GM12878 (cell line): ENCODE data around the gene MTHFD2. TPM values are rescaled to one million over a fixed set of nuclear protein-coding genes. Genes with fewer than 3 reads are reported as not detected.

Source experiments
- ATAC-seq: fragments of 200-7000 bp; cut with Tn5 transposase; 3 replicates; pipeline ENCODE4 v1.9.1; 2020; ENCODE audit warnings: mild to moderate bottlenecking, moderate library complexity
- BruUV-seq: library from RNA; stranded (reverse); fragments of 400-500 nt; replicated peaks from 2 replicates; lab custom pipeline; 2021; lab: Mats Ljungman, UMichigan
- CTCF ChIA-PET: fragments of 300-600 bp; sonication (Branson Sonifier 250); formaldehyde crosslinking; extraction: SDS; loops from one replicate; lab custom pipeline; 2021; ENCODE audit warnings: inconsistent platforms; lab: Yijun Ruan, JAX
- POLR2A ChIA-PET: fragments of 350-600 bp; formaldehyde crosslinking; extraction: SDS; loops from one replicate; lab custom pipeline; 2021; ENCODE audit warnings: inconsistent platforms; lab: Charles Lee
- RAD21 ChIA-PET: fragments of 300-600 bp; sonication (Branson Sonifier 250); formaldehyde crosslinking; loops from one replicate; lab custom pipeline; 2023; ENCODE audit warnings: antibody characterized with exemption; ENCODE audit not compliant: unreplicated experiment; lab: Charles Lee
- SMC1A ChIA-PET: fragments of 300-600 bp; sonication (Branson Sonifier 250); formaldehyde crosslinking; loops from one replicate; lab custom pipeline; 2023; ENCODE audit not compliant: unreplicated experiment, uncharacterized antibody; lab: Charles Lee
- DNase-seq: peaks from one replicate; pipeline ENCODE4 v3.0.0-alpha.2; 2011; ENCODE audit warnings: low read depth, low spot score
- FAIRE-seq: peaks from 3 replicates; lab custom pipeline; 2011; peaks lifted over from hg19 to GRCh38; lab: Jason Lieb, UNC
- H2AFZ ChIP-seq: 2 replicates; pipeline ENCODE4 v1.6.0; 2011; ENCODE audit warnings: low read depth, low read length, control low read depth; ENCODE audit not compliant: control insufficient read depth
- H3K27ac ChIP-seq: 2 replicates; pipeline ENCODE4 v1.5.1; 2011; ENCODE audit warnings: control low read depth; ENCODE audit not compliant: control insufficient read depth, insufficient read depth
- H3K27me3 ChIP-seq, 2 experiments: replicated peaks in 1 of 2; 2 replicates each; pipeline versions ENCODE4 v1.6.0 to v1.6.1; 2011; ENCODE audit warnings: low read length in 1 of 2; ENCODE audit not compliant: control insufficient read depth in 2 of 2, insufficient read depth in 2 of 2
- H3K36me3 ChIP-seq, 2 experiments: 2 replicates each; pipeline ENCODE4 v1.5.1; 2011; ENCODE audit warnings: low read length in 1 of 2; ENCODE audit not compliant: control insufficient read depth in 2 of 2, insufficient read depth in 2 of 2
- H3K4me1 ChIP-seq: 2 replicates; pipeline ENCODE4 v1.6.1; 2011; ENCODE audit warnings: mild to moderate bottlenecking, low read length, moderate library complexity, mixed read lengths; ENCODE audit not compliant: control insufficient read depth, insufficient read depth
- H3K4me2 ChIP-seq: 2 replicates; pipeline ENCODE4 v1.6.0; 2011; ENCODE audit warnings: control low read depth; ENCODE audit not compliant: control insufficient read depth, insufficient read depth
- H3K4me3 ChIP-seq: fragments of 200-600 bp; sonication (generic); 2 replicates; pipeline ENCODE4 v1.5.1; 2016
- H3K79me2 ChIP-seq: 2 replicates; pipeline ENCODE4 v1.6.0; 2011; ENCODE audit warnings: low read length; ENCODE audit not compliant: control insufficient read depth, insufficient read depth
- H3K9ac ChIP-seq: 2 replicates; pipeline ENCODE4 v1.8.0; 2011; ENCODE audit warnings: low read length, control low read depth, mixed read lengths; ENCODE audit not compliant: control insufficient read depth, insufficient read depth
- H3K9me3 ChIP-seq: replicated peaks from 3 replicates; pipeline ENCODE4 v1.5.1; 2011; ENCODE audit warnings: mild to moderate bottlenecking, low read length; ENCODE audit not compliant: control insufficient read depth, insufficient read depth
- H4K20me1 ChIP-seq: 2 replicates; pipeline ENCODE4 v1.6.0; 2011; ENCODE audit not compliant: control insufficient read depth, insufficient read depth
- ASH2L ChIP-seq: fragments of 300-600, 200-600 bp; sonication (generic); IDR thresholded peaks from 2 replicates; pipeline ENCODE4 v1.6.1; 2017; ENCODE audit warnings: low read depth, mild to moderate bottlenecking, borderline replicate concordance
- CEBPZ ChIP-seq: fragments of 150-350 bp; IDR thresholded peaks from 2 replicates; pipeline ENCODE4 v1.6.1; 2016; ENCODE audit warnings: low read depth, low read length
- CUX1 ChIP-seq: IDR thresholded peaks from 2 replicates; pipeline ENCODE4 v1.6.1; 2012; ENCODE audit warnings: improper control_type of control experiment, low read depth, low read length; ENCODE audit not compliant: insufficient replicate concordance
- HDAC2 ChIP-seq: fragments of 200-600 bp; sonication (generic); IDR thresholded peaks from 2 replicates; pipeline ENCODE4 v1.6.1; 2017
- KLF5 ChIP-seq: fragments of 450-650 bp; IDR thresholded peaks from 2 replicates; pipeline ENCODE4 v1.6.1; 2014; ENCODE audit warnings: mild to moderate bottlenecking; ENCODE audit not compliant: partially characterized antibody
- MYC ChIP-seq: IDR thresholded peaks from 2 replicates; pipeline ENCODE4 v1.6.1; 2011; ENCODE audit warnings: mild to moderate bottlenecking, low read length, moderate library complexity, inconsistent platforms; ENCODE audit not compliant: insufficient read depth, insufficient replicate concordance, insufficient read length, severe bottlenecking
- NBN ChIP-seq: fragments of 450-650 bp; IDR thresholded peaks from 2 replicates; pipeline ENCODE4 v1.6.1; 2016
- NFYB ChIP-seq: IDR thresholded peaks from 2 replicates; pipeline ENCODE4 v1.6.1; 2011; ENCODE audit warnings: low read depth, mild to moderate bottlenecking, low read length, improper control_type of control experiment, moderate library complexity; ENCODE audit not compliant: insufficient read depth
- RBBP5 ChIP-seq: fragments of 200-600 bp; sonication (generic); conservative IDR thresholded peaks from 2 replicates; pipeline ENCODE4 v1.6.1; 2016
- RCOR1 ChIP-seq: conservative IDR thresholded peaks from 2 replicates; pipeline ENCODE4 v1.6.1; 2012; ENCODE audit warnings: low read depth, low read length, improper control_type of control experiment
- SPI1 ChIP-seq: IDR thresholded peaks from 2 replicates; pipeline ENCODE4 v1.6.1; 2011; ENCODE audit warnings: low read depth, mild to moderate bottlenecking, low read length, moderate library complexity, borderline replicate concordance; ENCODE audit not compliant: insufficient read depth
- SRF ChIP-seq, 2 experiments: IDR thresholded peaks; 2 replicates each; pipeline ENCODE4 v1.6.1; 2011; ENCODE audit warnings: low read depth in 2 of 2, low read length in 2 of 2, mild to moderate bottlenecking in 1 of 2, moderate library complexity in 1 of 2
- WGBS: methylation state at CpG from one replicate; pipeline ENCODE4 v1.1.6; 2016; ENCODE audit warnings: low lambda C conversion rate; ENCODE audit not compliant: insufficient replicate concordance, insufficient coverage; ENCODE audit errors: missing lambda C conversion rate; 5-methylcytosine and 5-hydroxymethylcytosine counted together
- in situ Hi-C: fragments of 300-500 bp; cut with MboI; formaldehyde crosslinking; loops from 9 replicates; pipeline ENCODE4 v1.14.3; 2018; ENCODE audit warnings: mixed read lengths
- intact Hi-C: fragments of 100-400 bp; cut with micrococcal nuclease; formaldehyde crosslinking; loops from one replicate; pipeline ENCODE4 v1.14.2; 2022; ENCODE audit not compliant: unreplicated experiment
- polyA plus RNA-seq, 11 experiments: library from polyadenylated mRNA; depleted of rRNA in 4 of 11; unstranded in 6 of 11; stranded (reverse) in 5 of 11; fragments of >200 nt; fragmentation: Nextera tagmentation in 4 of 11; fragmentation: Illumina TruSeq in 1 of 11; extraction: Ambion mirVana in 4 of 11; extraction: Trizol in 1 of 11; gene quantifications; 1 replicate in 1 of 11; 2 replicates in 10 of 11; pipeline versions ENCODE4 v1.2.1 to v1.2.3, GENCODE V29; 2011 to 2016; ENCODE audit warnings: inconsistent platforms in 2 of 11, missing spikeins in 2 of 11, low read depth in 1 of 11
- total RNA-seq, 4 experiments: library from RNA; depleted of rRNA in 3 of 4; stranded (reverse); fragments of >200 nt in 3 of 4; fragmentation: Illumina TruSeq in 1 of 4; extraction: Trizol in 1 of 4; gene quantifications; 2 replicates each; pipeline versions ENCODE4 v1.2.1 to v1.2.3, GENCODE V29; 2013 to 2021
- TF ChIP-seq, protein P1 (sequence below): fragments of 450-650 bp; IDR thresholded peaks from 2 replicates; pipeline ENCODE4 v1.6.1; 2016; ENCODE audit warnings: mild to moderate bottlenecking

Gene MTHFD2
- total and polyA plus RNA-seq, 10 of the 15 experiments (the other 5 are each of a cell fraction or from before 2014, with no cell fraction given), result 128 to 292 (median 150) TPM

GRCh38 chr2:74149570-74150319 lies 48.7 kb upstream of the MTHFD2 start:
- ChIA-PET POLR2A (interaction anchor here (0.6 to 2.1 kb wide), 4 partner anchors 29 to 325 kb away, joined by 3 to 6 read pairs (median 4); partner anchors contain the start of gene MOB1A), RAD21 (interaction anchor here (0.6 to 6.6 kb wide), 12 partner anchors 17 to 327 kb away, joined by 3 to 51 read pairs (median 11); partner anchors contain the start of genes MOB1A, MTHFD2 and STAMBP), CTCF (interaction anchor here (1.1 to 11.3 kb wide), 13 partner anchors 9 to 325 kb away, joined by 3 to 191 read pairs (median 11); partner anchors contain the start of genes MTHFD2 and STAMBP), SMC1A (interaction anchor here (0.7 to 5.8 kb wide), 16 partner anchors 15 to 326 kb away, joined by 3 to 50 read pairs (median 6); partner anchors contain the start of genes MOB1A and STAMBP)
- DNase-seq, result no peak
- Histone ChIP-seq H3K9ac (no peak overlapping the region), H3K9me3 (no peaks in the 10 kb centered on the region), H3K27me3 (no peaks in the 10 kb centered on the region), H3K4me1 (peaks cover 7% of the 10 kb centered on the region), H4K20me1 (no peaks in the 10 kb centered on the region), H3K4me2 (no peak overlapping the region), H2AFZ (no peak overlapping the region), H3K36me3 (peaks cover 3 to 14% of the 10 kb centered on the region in 2 experiments; a peak in 3 of 4 replicates), H3K79me2 (peaks cover 14% of the 10 kb centered on the region), H3K4me3 (no peak overlapping the region), H3K27ac (no peak overlapping the region)
- no TSS peak for BruUV-seq
- WGBS, result 86% methylated on average over 7 of the region's 7 CpGs
- no peak for ATAC-seq
- in situ Hi-C loops (no loop called here), intact Hi-C loops (loop anchor here (5.0 to 10.0 kb wide), 4 partner anchors 185 to 465 kb away; no protein-coding TSS in a partner anchor)
- FAIRE-seq, result no peak
- no peak for TF ChIP-seq SRF (IDR thresholded peaks at IDR 0.05; ENCODE audit: low read depth in 2 of 2, low read length in 2 of 2)
- no peak for TF ChIP-seq CUX1
- TF ChIP-seq RCOR1, result no peak
- no peak for TF ChIP-seq ASH2L
- no peak for TF ChIP-seq HDAC2
- no peak for TF ChIP-seq RBBP5
- TF ChIP-seq, protein P1, sequence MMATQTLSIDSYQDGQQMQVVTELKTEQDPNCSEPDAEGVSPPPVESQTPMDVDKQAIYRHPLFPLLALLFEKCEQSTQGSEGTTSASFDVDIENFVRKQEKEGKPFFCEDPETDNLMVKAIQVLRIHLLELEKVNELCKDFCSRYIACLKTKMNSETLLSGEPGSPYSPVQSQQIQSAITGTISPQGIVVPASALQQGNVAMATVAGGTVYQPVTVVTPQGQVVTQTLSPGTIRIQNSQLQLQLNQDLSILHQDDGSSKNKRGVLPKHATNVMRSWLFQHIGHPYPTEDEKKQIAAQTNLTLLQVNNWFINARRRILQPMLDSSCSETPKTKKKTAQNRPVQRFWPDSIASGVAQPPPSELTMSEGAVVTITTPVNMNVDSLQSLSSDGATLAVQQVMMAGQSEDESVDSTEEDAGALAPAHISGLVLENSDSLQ, result no peak
- TF ChIP-seq NFYB, result no peak
- TF ChIP-seq KLF5, result no peak
- no peak for TF ChIP-seq SPI1
- TF ChIP-seq CEBPZ, result no peak
- no peak for TF ChIP-seq MYC
- no peak for TF ChIP-seq NBN
